Keratinocyte (primary cell): ENCODE measurements around the gene ALDOA. TPM values are rescaled to one million over a fixed set of nuclear protein-coding genes. Genes with fewer than 3 reads are reported as not detected.

Experiments used
- DNase-seq: peaks from one replicate; pipeline ENCODE4 v3.0.0-alpha.2; 2011; ENCODE audit warnings: low read depth, missing footprints, low spot score
- FAIRE-seq: peaks from 2 replicates; lab custom pipeline; 2011; peaks lifted over from hg19 to GRCh38; lab: Jason Lieb, UNC
- H2AFZ ChIP-seq: 2 replicates; pipeline ENCODE4 v1.6.0; 2012; ENCODE audit warnings: low read length, control low read depth, inconsistent platforms; ENCODE audit not compliant: control insufficient read depth
- H3K27ac ChIP-seq: 2 replicates; pipeline ENCODE4 v1.5.1; 2011; ENCODE audit warnings: low read length; ENCODE audit not compliant: control insufficient read depth, insufficient read depth
- H3K27me3 ChIP-seq: 3 replicates; pipeline ENCODE4 v1.6.0; 2011; ENCODE audit warnings: low read length; ENCODE audit not compliant: control insufficient read depth, insufficient read depth; ENCODE audit errors: extremely low read depth
- H3K36me3 ChIP-seq, 2 experiments: 2 replicates in 1 of 2; 3 replicates in 1 of 2; pipeline ENCODE4 v1.5.1; 2011; ENCODE audit warnings: low read length in 2 of 2, mild to moderate bottlenecking in 1 of 2; ENCODE audit not compliant: control insufficient read depth in 2 of 2, insufficient read depth in 2 of 2; ENCODE audit errors: extremely low read depth in 1 of 2
- H3K4me1 ChIP-seq: 3 replicates; pipeline ENCODE4 v1.5.1; 2011; ENCODE audit warnings: low read length; ENCODE audit not compliant: control insufficient read depth, insufficient read depth; ENCODE audit errors: extremely low read depth
- H3K4me2 ChIP-seq: 3 replicates; pipeline ENCODE4 v1.6.0; 2011; ENCODE audit warnings: low read depth, low read length; ENCODE audit not compliant: control insufficient read depth, insufficient read depth; ENCODE audit errors: extremely low read depth
- H3K4me3 ChIP-seq, 3 experiments: fragments of 200-600 bp in 1 of 3; sonication (generic) in 1 of 3; 2 replicates in 2 of 3; 3 replicates in 1 of 3; pipeline ENCODE4 v1.5.1; 2011 to 2016; ENCODE audit warnings: low read length in 3 of 3, mild to moderate bottlenecking in 3 of 3, control low read depth in 2 of 3, inconsistent platforms in 1 of 3, low read depth in 1 of 3, mixed read lengths in 1 of 3, mixed run types in 1 of 3, moderate library complexity in 1 of 3; ENCODE audit not compliant: control insufficient read depth in 2 of 3, insufficient read depth in 2 of 3; ENCODE audit errors: extremely low read depth in 1 of 3
- H3K79me2 ChIP-seq: 2 replicates; pipeline ENCODE4 v1.6.0; 2012; ENCODE audit warnings: low read length; ENCODE audit not compliant: control insufficient read depth, insufficient read depth
- H3K9ac ChIP-seq: 3 replicates; pipeline ENCODE4 v1.6.0; 2011; ENCODE audit warnings: low read length; ENCODE audit not compliant: control insufficient read depth, insufficient read depth; ENCODE audit errors: extremely low read depth
- H3K9me1 ChIP-seq: 3 replicates; pipeline ENCODE4 v1.6.0; 2011; ENCODE audit warnings: low read length; ENCODE audit not compliant: control insufficient read depth, insufficient read depth; ENCODE audit errors: extremely low read depth
- H3K9me3 ChIP-seq: 2 replicates; pipeline ENCODE4 v1.5.1; 2012; ENCODE audit warnings: low read depth, low read length; ENCODE audit not compliant: control insufficient read depth
- H4K20me1 ChIP-seq: 3 replicates; pipeline ENCODE4 v1.6.0; 2011; ENCODE audit warnings: low read length; ENCODE audit not compliant: control insufficient read depth, insufficient read depth; ENCODE audit errors: extremely low read depth
- EZH2 ChIP-seq: IDR thresholded peaks from one replicate; pipeline ENCODE4 v1.6.1; 2012; ENCODE audit warnings: inconsistent platforms, mild to moderate bottlenecking, low read length, moderate library complexity
- dilution Hi-C: fragments of 300-500 bp; cut with MboI; formaldehyde crosslinking; loops from one replicate; pipeline ENCODE4 v1.7.0; 2020; ENCODE audit warnings: low sequenced_read_pairs; ENCODE audit not compliant: extremely low pct_ligation_motif_present
- polyA plus RNA-seq, 5 experiments: library from polyadenylated mRNA; depleted of rRNA in 3 of 5; stranded (reverse) in 3 of 5; stranded (forward) in 1 of 5; unstranded in 1 of 5; fragments of >200 nt; gene quantifications; 1 replicate in 1 of 5; 2 replicates in 3 of 5; 3 replicates in 1 of 5; pipeline versions ENCODE4 v1.2.1 to v1.2.3, GENCODE V29; 2011 to 2012; ENCODE audit warnings: missing spikeins in 2 of 5, low read depth in 1 of 5, low replicate concordance in 1 of 5
- TF ChIP-seq, protein P1 (sequence below), 3 experiments: IDR thresholded peaks in 1 of 3; conservative IDR thresholded peaks in 1 of 3; optimal IDR thresholded peaks in 1 of 3; 2 replicates in 2 of 3; 3 replicates in 1 of 3; pipeline versions ENCODE3 to v1.5.1; 2011; ENCODE audit warnings: low read length in 3 of 3, mild to moderate bottlenecking in 3 of 3, moderate library complexity in 2 of 3, control low read depth in 1 of 3, inconsistent platforms in 1 of 3; ENCODE audit not compliant: insufficient read depth in 2 of 3; ENCODE audit errors: extremely low read depth in 1 of 3

ALDOA gene
- polyA plus RNA-seq, 1 donor (not counting 4 experiments of a cell fraction or from before 2014, with no cell fraction given) = 800 TPM

DNA sequence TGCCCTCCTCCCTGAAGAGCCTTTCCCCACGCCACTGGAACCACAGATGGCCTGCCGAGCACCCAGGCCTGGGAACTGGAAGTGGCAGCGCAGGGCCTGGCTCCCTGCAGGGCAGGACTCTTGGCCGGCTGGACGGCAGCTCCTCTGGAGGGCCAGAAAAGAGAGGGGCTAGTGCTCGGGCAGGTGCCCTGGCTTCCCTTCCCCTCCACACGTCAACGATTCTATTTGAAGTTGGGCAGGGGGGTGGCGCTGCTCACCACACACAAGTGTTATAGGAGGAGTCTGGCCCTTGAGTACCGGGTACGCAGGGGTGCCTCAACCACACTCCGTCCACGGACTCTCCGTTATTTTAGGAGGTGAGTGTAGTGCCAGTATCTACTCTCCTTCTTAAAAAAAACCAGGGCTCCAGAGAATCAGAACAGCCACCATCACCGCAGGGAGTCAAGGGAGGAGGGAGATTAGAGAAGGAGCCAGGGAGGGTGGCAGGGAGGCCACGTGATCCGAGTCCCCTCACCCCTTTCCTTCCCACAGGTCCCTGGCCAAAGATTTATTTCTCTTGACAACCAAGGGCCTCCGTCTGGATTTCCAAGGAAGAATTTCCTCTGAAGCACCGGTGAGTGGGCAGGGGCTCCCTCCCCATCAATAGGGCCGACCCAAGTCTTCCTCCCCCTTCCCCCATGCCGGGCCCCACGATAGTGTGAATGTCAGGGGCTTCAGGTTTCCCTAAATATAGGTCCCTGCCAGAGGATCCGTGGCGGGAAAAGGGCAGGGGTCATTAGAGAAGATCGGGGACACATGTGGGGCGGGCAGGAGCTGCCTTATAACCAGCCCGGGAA, 1.4 kb upstream of the ALDOA start:
- Histone ChIP-seq H4K20me1 (peaks cover 26% of the 10 kb centered on the region), H3K79me2 (peaks cover 39% of the 10 kb centered on the region), H3K9me1 (no peaks in the 10 kb centered on the region), H3K36me3 (peaks cover 21 to 25% of the 10 kb centered on the region in 2 experiments), H2AFZ (peak overlapping the region; percentile 60), H3K4me2 (peak overlapping the region; percentile 96), H3K4me1 (peaks cover 30% of the 10 kb centered on the region), H3K4me3 (peak overlapping the region; percentile 81 to 87 (median 83)), H3K9me3 (no peaks in the 10 kb centered on the region), H3K27ac (peak overlapping the region; percentile 92), H3K27me3 (no peaks in the 10 kb centered on the region), H3K9ac (peak overlapping the region; percentile 95)
- no peak for TF ChIP-seq EZH2
- TF ChIP-seq, protein P1, sequence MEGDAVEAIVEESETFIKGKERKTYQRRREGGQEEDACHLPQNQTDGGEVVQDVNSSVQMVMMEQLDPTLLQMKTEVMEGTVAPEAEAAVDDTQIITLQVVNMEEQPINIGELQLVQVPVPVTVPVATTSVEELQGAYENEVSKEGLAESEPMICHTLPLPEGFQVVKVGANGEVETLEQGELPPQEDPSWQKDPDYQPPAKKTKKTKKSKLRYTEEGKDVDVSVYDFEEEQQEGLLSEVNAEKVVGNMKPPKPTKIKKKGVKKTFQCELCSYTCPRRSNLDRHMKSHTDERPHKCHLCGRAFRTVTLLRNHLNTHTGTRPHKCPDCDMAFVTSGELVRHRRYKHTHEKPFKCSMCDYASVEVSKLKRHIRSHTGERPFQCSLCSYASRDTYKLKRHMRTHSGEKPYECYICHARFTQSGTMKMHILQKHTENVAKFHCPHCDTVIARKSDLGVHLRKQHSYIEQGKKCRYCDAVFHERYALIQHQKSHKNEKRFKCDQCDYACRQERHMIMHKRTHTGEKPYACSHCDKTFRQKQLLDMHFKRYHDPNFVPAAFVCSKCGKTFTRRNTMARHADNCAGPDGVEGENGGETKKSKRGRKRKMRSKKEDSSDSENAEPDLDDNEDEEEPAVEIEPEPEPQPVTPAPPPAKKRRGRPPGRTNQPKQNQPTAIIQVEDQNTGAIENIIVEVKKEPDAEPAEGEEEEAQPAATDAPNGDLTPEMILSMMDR (optimal IDR thresholded peaks at IDR 0.05 in 1 of 3, IDR thresholded peaks at IDR 0.05 in 1 of 3, conservative IDR thresholded peaks at IDR 0.05 in 1 of 3; ENCODE audit: extremely low read depth in 1 of 3, insufficient read depth in 2 of 3, low read length in 3 of 3) = peak in 2 of 3 experiments; percentile 35 to 71
- dilution Hi-C loops = no loop called here
- FAIRE-seq = no peak
- no peak for DNase-seq

DNA sequence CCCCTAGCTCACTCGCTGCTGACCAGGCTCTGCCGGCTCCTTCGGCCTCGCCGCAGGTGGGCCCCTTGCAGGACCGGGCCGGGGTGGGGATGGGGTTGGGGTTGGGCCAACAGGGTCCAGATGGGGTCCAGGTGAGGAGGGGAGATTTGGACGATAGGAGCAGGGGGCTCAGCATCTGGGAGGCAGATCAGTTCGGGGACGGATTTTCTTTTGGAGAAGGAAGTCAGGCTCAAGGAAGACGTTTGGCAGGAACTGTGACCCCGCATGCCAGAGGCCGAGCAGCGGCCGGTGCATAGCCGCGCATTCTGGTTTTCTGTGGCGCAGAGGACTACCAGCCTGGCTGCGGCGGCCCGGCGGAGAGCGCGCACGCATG, 845 bp upstream of the ALDOA start:
- Histone ChIP-seq H3K27ac (peak overlapping the region; percentile 92), H4K20me1 (peaks cover 32% of the 10 kb centered on the region), H3K4me2 (peak overlapping the region; percentile 96), H3K9me3 (no peaks in the 10 kb centered on the region), H3K4me3 (peak overlapping the region; percentile 81 to 87 (median 83)), H3K27me3 (no peaks in the 10 kb centered on the region), H3K9me1 (no peaks in the 10 kb centered on the region), H3K4me1 (peaks cover 35% of the 10 kb centered on the region), H2AFZ (peak overlapping the region; percentile 58), H3K79me2 (peaks cover 45% of the 10 kb centered on the region), H3K9ac (peak overlapping the region; percentile 95), H3K36me3 (peaks cover 27 to 31% of the 10 kb centered on the region in 2 experiments)
- dilution Hi-C loops = no loop called here
- FAIRE-seq (no peak), DNase-seq (no peak)
- TF ChIP-seq, protein P1 (optimal IDR thresholded peaks at IDR 0.05 in 1 of 3, IDR thresholded peaks at IDR 0.05 in 1 of 3, conservative IDR thresholded peaks at IDR 0.05 in 1 of 3; ENCODE audit: extremely low read depth in 1 of 3, insufficient read depth in 2 of 3, low read length in 3 of 3) = no peak
- no peak for TF ChIP-seq EZH2
